ENCODE data around the gene DYNC2I2. TPM values are rescaled to one million over a fixed set of nuclear protein-coding genes. Genes with fewer than 3 reads are reported as not detected.
A peak's percentile ranks its signal among the peaks of the same experiment; 100 is the strongest.
"Not testable (repeated sequence)": the region's sequence is repeated elsewhere in the genome, so short reads cannot be mapped to it uniquely, and the experiment has no call there.

DYNC2I2 gene
- total RNA-seq, 1 donor = 52.1 TPM

GRCh38 chr9:128701227-128701854 lies 44.7 kb upstream of the DYNC2I2 start:
- no peak overlapping the region for H3K4me3 ChIP-seq (ENCODE audit: insufficient read depth, low read length)
- H3K36me3 ChIP-seq (ENCODE audit: insufficient read depth, low read length) = peaks cover 10% of the 10 kb centered on the region
- no peaks in the 10 kb centered on the region for H3K79me2 ChIP-seq (ENCODE audit: insufficient read depth, low read length)
- no peak overlapping the region for H3K27ac ChIP-seq (ENCODE audit: low read depth, low read length)
- H4K20me1 ChIP-seq (ENCODE audit: insufficient read depth, low read length) = no peaks in the 10 kb centered on the region
- no peaks in the 10 kb centered on the region for H3K27me3 ChIP-seq (ENCODE audit: insufficient read depth, low read length)
- peaks cover 4% of the 10 kb centered on the region for H3K4me1 ChIP-seq (ENCODE audit: insufficient read depth, low read length)
- H3K4me2 ChIP-seq (ENCODE audit: insufficient read depth, low read length) = no peak overlapping the region
- TF ChIP-seq CTCF (IDR thresholded peaks at IDR 0.05; ENCODE audit: extremely low read depth, low read depth, low read length) = no peak
- DNase-seq (ENCODE audit: insufficient read length, low spot score, missing footprints) = peak; percentile 41
- no peak overlapping the region for H2AFZ ChIP-seq (ENCODE audit: low read length)
- no peaks in the 10 kb centered on the region for H3K9me3 ChIP-seq (ENCODE audit: low read depth, low read length)

- H3K36me3 ChIP-seq (ENCODE audit: insufficient read depth, low read length) = peaks cover 24% of the 10 kb centered on the region
- H3K27me3 ChIP-seq (ENCODE audit: insufficient read depth, low read length); H3K27ac ChIP-seq (ENCODE audit: low read depth, low read length); H3K4me3 ChIP-seq (ENCODE audit: insufficient read depth, low read length); H3K4me1 ChIP-seq (ENCODE audit: insufficient read depth, low read length); H3K4me2 ChIP-seq (ENCODE audit: insufficient read depth, low read length); DNase-seq (ENCODE audit: insufficient read length, low spot score, missing footprints); H2AFZ ChIP-seq (ENCODE audit: low read length); H3K79me2 ChIP-seq (ENCODE audit: insufficient read depth, low read length); H4K20me1 ChIP-seq (ENCODE audit: insufficient read depth, low read length); H3K9me3 ChIP-seq (ENCODE audit: low read depth, low read length): not testable (repeated sequence)
Measured at GRCh38 chr9:128699096-128699795, 42.6 kb upstream of the DYNC2I2 start.

GRCh38 chr9:128696923-128697707 lies 40.5 kb upstream of the DYNC2I2 start:
- peaks cover 8% of the 10 kb centered on the region for H4K20me1 ChIP-seq (ENCODE audit: insufficient read depth, low read length)
- H3K27me3 ChIP-seq (ENCODE audit: insufficient read depth, low read length) = no peaks in the 10 kb centered on the region
- H3K4me1 ChIP-seq (ENCODE audit: insufficient read depth, low read length) = peaks cover 4% of the 10 kb centered on the region
- H3K27ac ChIP-seq (ENCODE audit: low read depth, low read length) = no peak overlapping the region
- H3K4me2 ChIP-seq (ENCODE audit: insufficient read depth, low read length) = no peak overlapping the region
- no peak for DNase-seq (ENCODE audit: insufficient read length, low spot score, missing footprints)
- no peaks in the 10 kb centered on the region for H3K9me3 ChIP-seq (ENCODE audit: low read depth, low read length)
- H3K4me3 ChIP-seq (ENCODE audit: insufficient read depth, low read length) = no peak overlapping the region
- peaks cover 15% of the 10 kb centered on the region for H3K79me2 ChIP-seq (ENCODE audit: insufficient read depth, low read length)
- peaks cover 45% of the 10 kb centered on the region for H3K36me3 ChIP-seq (ENCODE audit: insufficient read depth, low read length)
- TF ChIP-seq CTCF (IDR thresholded peaks at IDR 0.05; ENCODE audit: extremely low read depth, low read depth, low read length) = no peak
- H2AFZ ChIP-seq (ENCODE audit: low read length) = no peak overlapping the region

- Histone ChIP-seq H3K4me2 (ENCODE audit: insufficient read depth, low read length) (no peak overlapping the region), H3K36me3 (ENCODE audit: insufficient read depth, low read length) (peaks cover 57% of the 10 kb centered on the region), H4K20me1 (ENCODE audit: insufficient read depth, low read length) (peaks cover 30% of the 10 kb centered on the region), H3K4me1 (ENCODE audit: insufficient read depth, low read length) (peaks cover 17% of the 10 kb centered on the region), H2AFZ (ENCODE audit: low read length) (no peak overlapping the region), H3K27ac (ENCODE audit: low read depth, low read length) (no peak overlapping the region), H3K79me2 (ENCODE audit: insufficient read depth, low read length) (peaks cover 39% of the 10 kb centered on the region), H3K27me3 (ENCODE audit: insufficient read depth, low read length) (no peaks in the 10 kb centered on the region), H3K4me3 (ENCODE audit: insufficient read depth, low read length) (no peak overlapping the region), H3K9me3 (ENCODE audit: low read depth, low read length) (no peaks in the 10 kb centered on the region)
- peak; percentile 68 for DNase-seq (ENCODE audit: insufficient read length, low spot score, missing footprints)
- no peak for TF ChIP-seq CTCF (IDR thresholded peaks at IDR 0.05; ENCODE audit: extremely low read depth, low read depth, low read length)
Measured at GRCh38 chr9:128694344-128694743, 37.7 kb upstream of the DYNC2I2 start.

- DNase-seq (ENCODE audit: insufficient read length, low spot score, missing footprints); H2AFZ ChIP-seq (ENCODE audit: low read length); H3K4me3 ChIP-seq (ENCODE audit: insufficient read depth, low read length); H3K27me3 ChIP-seq (ENCODE audit: insufficient read depth, low read length); H3K9me3 ChIP-seq (ENCODE audit: low read depth, low read length); H3K4me2 ChIP-seq (ENCODE audit: insufficient read depth, low read length); H3K27ac ChIP-seq (ENCODE audit: low read depth, low read length): not testable (repeated sequence)
- Histone ChIP-seq H3K4me1 (ENCODE audit: insufficient read depth, low read length) (peaks cover 17% of the 10 kb centered on the region), H3K79me2 (ENCODE audit: insufficient read depth, low read length) (peaks cover 39% of the 10 kb centered on the region), H3K36me3 (ENCODE audit: insufficient read depth, low read length) (peaks cover 57% of the 10 kb centered on the region), H4K20me1 (ENCODE audit: insufficient read depth, low read length) (peaks cover 30% of the 10 kb centered on the region)
Measured at GRCh38 chr9:128693738-128694137, 37.1 kb upstream of the DYNC2I2 start.

Measured in osteoblast (primary cell).